CD4-positive, alpha-beta T cell treated with Interleukin-4 for 1 hour (primary cell): ENCODE data around the gene ZC3HAV1.
"Not testable (repeated sequence)": the region's sequence is repeated elsewhere in the genome, so short reads cannot be mapped to it uniquely, and the experiment has no call there.

Experiments
- DNase-seq, 2 donors: peaks; one replicate each; pipeline ENCODE4 v3.0.0-alpha.2; 2020 to 2022

ZC3HAV1 gene

GRCh38 chr7:139084709-139085108 lies 24.8 kb downstream of the ZC3HAV1 start:
- DNase-seq: no peak

DNA sequence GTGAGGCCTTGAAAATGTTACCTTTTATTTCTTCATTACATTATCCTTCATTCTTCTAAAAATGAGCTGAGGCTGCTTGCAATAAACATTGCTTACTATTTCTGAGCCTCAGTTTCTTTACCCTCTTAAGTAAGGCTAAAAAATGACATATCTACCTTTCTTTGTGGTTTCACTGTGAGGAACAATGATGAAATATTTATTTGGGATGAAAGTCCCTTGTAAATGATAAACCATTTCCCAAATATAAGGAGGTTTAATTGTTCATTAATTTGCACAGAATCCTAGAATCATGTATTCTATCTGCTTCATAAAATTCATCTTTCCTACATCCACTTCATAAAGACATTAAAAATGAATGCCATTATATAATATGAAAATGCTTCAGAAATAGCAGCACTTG lies 27.9 kb downstream of the ZC3HAV1 start:
- no peak for DNase-seq

DNA sequence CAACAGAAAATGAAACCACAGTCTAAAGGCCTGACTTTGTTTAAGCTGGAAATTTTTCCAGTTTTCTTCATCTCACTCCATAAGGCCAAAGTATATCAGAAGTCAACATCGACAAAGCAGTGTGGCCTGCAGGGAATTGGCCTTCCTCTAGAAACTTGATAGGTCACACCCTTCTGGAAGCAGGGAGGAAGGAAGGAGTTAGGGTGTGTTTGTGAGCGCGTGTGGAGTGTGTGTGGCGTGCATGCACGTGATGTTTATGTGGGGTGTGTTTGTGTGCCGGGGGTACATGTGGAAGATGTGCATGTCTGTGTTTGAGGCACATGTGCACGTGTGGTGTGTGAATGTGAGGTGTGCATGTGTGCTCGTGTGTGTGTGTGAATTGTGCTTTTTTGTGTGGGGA lies 28.6 kb downstream of the ZC3HAV1 start:
- DNase-seq: no peak

- no peak for DNase-seq
These were observed 29.7 kb downstream of the ZC3HAV1 start for GRCh38 chr7:139079861-139080260.

GRCh38 chr7:139078911-139079310 lies 30.6 kb downstream of the ZC3HAV1 start:
- no peak for DNase-seq

- DNase-seq: no peak
These were observed 31.1 kb downstream of the ZC3HAV1 start for GRCh38 chr7:139078399-139078798.

DNA sequence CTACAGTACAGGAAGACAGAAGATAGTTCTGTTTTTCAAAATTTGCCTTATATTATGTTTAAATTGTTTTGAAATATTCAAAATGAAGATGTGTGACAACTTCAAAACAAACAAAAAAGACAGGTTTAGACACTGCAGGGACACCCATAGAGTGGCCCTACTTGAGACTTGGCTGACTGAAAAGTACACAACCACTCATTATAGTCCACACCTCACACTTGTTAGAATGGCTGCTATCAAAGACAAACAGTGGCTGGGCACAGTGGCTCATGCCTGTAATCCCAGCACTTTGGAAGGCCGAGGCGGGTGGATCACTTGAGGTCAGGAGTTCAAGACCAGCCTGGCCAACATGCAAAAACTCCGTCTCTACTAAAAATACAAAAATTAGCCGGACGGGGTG lies 31.8 kb downstream of the ZC3HAV1 start:
- DNase-seq: not testable (repeated sequence)

DNA sequence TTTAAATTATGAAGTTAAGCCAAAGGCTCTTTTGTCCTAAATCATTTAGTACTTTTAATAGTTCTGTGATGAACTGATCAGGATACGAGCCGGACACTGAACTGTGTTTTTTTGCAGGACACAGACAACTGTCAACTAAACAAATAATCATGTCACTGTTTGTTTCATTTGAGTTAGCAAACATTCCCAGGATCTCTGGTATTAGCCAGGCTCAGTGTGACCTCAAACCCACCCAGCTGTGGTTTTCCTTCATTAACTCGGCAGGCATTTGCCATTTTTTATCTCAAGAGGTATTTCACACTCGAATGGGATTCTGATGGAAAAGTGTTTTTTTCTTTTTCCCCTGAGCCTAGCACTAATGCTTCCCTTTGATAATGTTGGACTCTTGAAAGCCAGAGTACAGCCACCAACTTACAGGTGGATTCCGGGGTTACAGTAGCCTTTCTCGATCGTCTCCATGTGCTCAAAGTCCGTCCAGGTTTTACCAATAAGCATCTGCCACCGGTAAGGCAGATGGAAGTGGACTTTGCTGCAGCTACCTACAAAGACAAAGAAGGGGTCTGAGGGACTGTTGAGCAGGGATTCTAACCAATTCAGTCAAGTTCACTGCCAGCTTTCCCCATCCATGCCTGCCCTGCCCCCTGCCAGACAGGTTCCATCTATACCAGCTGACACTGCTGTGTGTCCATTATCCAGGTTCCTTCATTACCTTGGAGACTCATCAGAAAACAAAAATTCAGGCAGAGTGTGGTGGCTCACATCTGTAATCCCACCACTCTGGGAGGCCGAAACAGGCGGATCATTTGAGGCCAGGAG lies 33.4 kb downstream of the ZC3HAV1 start:
- DNase-seq: no peak

GRCh38 chr7:139075031-139075652 lies 34.4 kb downstream of the ZC3HAV1 start:
- DNase-seq: peak; percentile 79 to 87

- DNase-seq: no peak
These were observed 36.7 kb downstream of the ZC3HAV1 start for GRCh38 chr7:139072796-139073195.

DNA sequence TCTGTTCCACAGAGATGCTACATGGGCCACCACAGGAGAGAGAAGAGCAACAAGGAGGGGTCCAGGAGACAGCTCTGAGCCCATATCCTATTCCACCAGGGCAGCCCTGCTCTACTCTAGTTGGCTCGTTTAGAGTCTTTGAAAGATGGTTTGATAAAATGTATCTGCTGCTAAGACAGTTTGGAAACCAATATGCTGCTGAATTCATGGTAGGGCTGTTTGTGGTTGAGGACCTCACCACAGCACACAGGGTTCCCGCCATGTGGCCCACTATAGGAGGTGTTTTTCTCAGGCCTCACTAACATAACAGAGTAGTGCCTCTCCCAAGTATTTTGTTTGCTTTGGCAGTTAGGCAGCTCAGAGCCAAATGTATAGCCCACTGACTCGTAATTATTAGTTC lies 37.8 kb downstream of the ZC3HAV1 start:
- DNase-seq: no peak

DNA sequence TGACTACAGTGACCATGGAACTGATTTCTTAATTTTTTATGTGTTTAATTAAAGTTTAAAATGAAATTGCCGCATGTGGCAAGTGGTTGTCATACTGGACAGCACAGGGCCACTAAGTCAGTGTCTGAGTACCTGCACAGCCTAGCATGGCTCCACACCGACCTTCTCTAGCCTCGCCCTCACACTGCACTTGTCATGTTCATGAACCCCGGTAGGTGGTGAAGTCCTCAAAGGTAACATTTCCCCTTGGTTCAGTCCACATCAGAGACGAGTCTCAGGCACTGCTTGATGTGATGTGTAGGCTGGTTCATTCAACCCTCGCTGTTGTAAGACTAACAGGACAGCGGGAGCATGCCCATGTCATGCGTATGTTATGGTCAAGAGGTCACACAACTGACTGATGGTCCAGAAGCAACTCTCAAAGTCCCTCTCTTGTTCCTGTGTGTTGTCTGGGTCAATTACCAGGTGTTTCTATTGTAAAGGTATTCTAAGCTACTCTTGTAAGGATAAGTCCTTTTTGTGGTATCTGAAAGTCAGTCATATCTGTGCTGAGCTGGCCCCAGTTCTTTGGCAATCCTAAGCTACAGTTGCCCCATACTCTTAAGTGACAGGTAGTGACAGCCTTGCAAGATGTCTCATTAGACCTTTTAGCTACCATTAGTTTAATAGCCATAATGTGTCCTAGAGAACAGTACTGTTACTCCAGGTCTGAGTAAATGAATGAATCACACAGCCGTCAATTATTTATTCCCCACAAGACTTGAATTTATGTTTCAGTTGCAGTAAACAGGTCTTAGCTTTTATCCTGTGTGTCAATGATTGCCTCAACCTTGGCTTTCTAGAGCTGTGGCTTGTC lies 40.7 kb downstream of the ZC3HAV1 start:
- DNase-seq: no peak

DNA sequence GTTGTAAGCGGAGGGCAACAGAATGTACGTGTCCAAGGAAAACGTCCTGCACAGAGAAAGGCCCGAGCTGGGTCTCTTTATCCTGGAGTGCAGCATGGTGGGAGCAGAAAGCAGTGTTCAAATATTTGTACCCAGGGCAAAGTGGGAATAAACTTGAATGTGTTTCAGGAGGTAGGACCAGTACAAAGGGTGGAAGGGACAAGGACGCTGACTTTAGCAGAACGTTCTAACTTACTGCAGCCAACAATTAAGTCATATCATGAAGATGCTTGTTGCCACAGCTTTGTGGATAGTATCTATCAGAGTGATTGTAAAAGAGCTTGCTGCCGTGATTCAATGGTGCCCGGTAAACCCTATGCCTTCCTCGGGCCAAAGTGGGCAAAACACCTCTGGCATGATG lies 43.2 kb downstream of the ZC3HAV1 start:
- no peak for DNase-seq

DNA sequence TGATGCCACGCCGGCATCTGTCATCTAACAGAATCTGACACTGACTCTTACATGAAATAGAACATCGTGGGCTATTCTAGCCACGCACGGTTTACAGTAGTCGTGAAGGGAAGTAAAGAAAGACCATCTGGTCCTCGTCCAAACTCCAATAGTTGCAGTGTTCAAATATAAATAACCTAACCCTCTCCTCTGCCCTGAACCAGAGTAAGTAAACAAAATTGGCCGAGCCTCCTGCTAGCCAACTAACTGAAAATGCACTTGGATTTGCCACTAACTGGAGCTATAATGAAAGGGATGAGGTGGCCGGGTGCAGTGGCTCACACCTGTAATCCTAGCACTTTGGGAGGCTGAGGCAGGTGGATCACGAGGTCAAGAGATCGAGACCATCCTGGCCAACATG lies 44.2 kb downstream of the ZC3HAV1 start:
- no peak for DNase-seq

- no peak for DNase-seq
These were observed 48.1 kb downstream of the ZC3HAV1 start for GRCh38 chr7:139061416-139061815.

GRCh38 chr7:139060695-139061237 lies 48.8 kb downstream of the ZC3HAV1 start:
- DNase-seq: no peak

DNA sequence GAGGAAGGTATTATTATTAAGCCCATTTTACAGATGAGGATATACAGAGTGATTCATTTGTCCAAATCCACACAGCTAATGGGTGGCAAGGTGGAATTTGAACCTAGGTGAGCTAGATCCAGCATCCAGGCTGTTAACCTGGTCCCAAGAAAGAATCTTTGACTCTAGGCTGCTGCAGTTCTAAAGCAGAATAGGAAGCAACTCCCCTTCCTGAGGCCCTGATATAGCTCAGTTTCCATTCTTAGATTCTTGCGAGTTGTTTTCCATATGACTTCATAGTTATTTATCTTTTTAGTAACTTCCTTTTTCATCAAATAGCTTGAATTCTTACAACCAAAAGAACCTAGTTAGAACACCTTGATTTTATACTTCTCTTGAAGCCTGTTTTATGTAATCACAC lies 49.6 kb downstream of the ZC3HAV1 start:
- DNase-seq: no peak

GRCh38 chr7:139058943-139059342 lies 50.6 kb downstream of the ZC3HAV1 start:
- no peak for DNase-seq

DNA sequence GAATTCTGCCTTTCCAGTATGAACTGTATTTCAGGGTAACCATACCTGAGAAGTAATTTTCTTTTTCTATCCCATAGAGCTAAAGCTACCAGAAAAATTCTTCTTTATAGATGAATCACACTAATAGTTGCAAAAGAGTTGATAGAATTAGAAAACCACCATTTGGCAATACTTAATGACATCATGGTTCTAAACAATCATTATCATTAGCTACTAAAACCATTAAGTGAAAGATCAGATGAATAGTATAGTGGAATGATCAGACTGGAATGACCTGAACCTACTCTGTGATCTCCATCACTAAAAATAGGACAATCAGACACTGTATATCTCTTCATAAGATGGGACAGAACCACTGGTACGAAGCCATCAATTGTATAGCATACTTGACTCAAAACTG lies 53.8 kb downstream of the ZC3HAV1 start:
- no peak for DNase-seq

- DNase-seq: not testable (repeated sequence)
These were observed 54.9 kb downstream of the ZC3HAV1 start for GRCh38 chr7:139054656-139055055.

- DNase-seq: no peak
These were observed 55.4 kb downstream of the ZC3HAV1 start for GRCh38 chr7:139054101-139054500.

DNA sequence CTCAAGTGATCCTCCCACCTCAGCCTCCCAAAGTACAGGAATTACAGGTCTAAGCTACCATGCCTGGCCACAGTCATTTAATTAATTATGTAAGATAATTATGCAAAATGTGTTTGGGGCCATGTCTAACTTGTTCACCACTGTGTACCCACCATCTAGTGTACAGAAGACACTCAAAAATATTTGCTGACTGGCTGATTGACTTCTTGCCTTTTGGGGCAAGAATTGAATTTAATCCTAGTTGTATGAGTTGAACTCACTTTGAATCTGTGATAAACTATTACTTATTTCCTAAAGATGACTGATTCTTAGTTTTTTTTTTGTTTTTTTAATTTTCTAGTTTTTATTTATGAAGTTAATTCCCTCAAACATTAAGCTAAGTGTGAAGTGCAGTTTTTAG lies 57.9 kb downstream of the ZC3HAV1 start:
- DNase-seq: no peak

- DNase-seq: no peak
These were observed 59.6 kb downstream of the ZC3HAV1 start for GRCh38 chr7:139049936-139050335.
